ENCODE data around the gene ZNF512B.

The ZNF512B gene

DNA sequence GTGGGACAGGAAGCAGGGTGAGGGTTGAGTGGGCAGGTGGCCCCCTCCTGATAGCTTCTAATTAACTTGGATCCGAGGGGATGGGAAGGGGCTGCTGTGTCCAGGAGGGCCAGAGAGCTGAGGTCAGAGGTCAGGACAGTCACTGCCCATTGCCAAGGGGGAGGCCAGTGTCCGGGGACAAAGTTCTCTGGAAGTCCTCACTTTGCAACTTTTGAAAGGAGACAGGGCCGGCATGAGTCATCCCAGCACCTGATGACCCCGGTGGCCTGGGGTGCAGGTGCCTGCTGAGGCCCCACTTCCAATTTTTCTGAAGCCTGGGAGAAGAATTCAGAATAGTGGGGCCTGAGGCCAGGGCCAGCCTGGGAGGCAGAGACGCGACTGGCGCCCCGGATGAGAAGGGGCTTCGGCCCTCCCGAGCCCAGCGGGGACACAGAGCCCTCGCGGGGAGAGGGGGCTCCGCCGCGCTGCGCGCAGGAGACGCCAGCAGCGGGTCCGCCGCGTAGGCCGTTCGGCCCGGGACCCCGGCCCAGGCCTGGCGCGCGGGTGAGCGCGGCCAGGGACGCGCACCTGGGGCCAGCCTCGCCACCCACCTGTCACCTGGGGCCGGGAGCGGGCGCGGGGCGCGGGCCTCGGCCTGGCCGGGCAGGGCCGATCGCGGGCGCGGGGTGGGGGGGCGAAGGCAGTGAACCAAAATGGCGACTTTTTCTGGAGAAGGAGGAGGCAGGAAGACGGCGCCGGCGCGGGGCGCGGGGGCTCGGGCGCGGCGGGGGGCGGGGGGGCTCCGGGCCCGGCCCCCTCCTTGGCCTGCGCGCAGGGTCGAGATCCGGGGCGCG is 586 bp downstream of the ZNF512B start:
- Histone ChIP-seq H3K4me2 (ENCODE audit: low read depth, low read length, poor library complexity, severe bottlenecking) (peak overlapping the region; percentile 88), H3K9me3 (ENCODE audit: insufficient read depth, low read depth, low read length) (no peaks in the 10 kb centered on the region), H4K20me1 (ENCODE audit: insufficient read depth, low read length, poor library complexity, severe bottlenecking) (no peaks in the 10 kb centered on the region), H3K9me2 (replicated peaks; ENCODE audit: low read depth, low read length) (no peaks in the 10 kb centered on the region), H3K36me3 (ENCODE audit: insufficient read depth, low read length) (no peaks in the 10 kb centered on the region), H3K9ac (ENCODE audit: low read depth, low read length, poor library complexity, severe bottlenecking) (peak overlapping the region; percentile 91), H2AFZ (ENCODE audit: low read length) (no peak overlapping the region), H3K27me3 (ENCODE audit: insufficient read depth, low read length, poor library complexity, severe bottlenecking) (no peaks in the 10 kb centered on the region), H3F3A (ENCODE audit: low read depth) (no peaks in the 10 kb centered on the region), H3K4me1 (ENCODE audit: insufficient read depth, low read length, poor library complexity, severe bottlenecking) (peaks cover 20% of the 10 kb centered on the region), H3K4me3 (ENCODE audit: low read length, poor library complexity, severe bottlenecking) (peak overlapping the region; percentile 89), H3K79me2 (ENCODE audit: insufficient read depth, low read length) (peaks cover 11% of the 10 kb centered on the region; the same call in 1 of the 2 replicates)
- TF ChIP-seq EZH2phosphoT487 (IDR thresholded peaks at IDR 0.05; ENCODE audit: borderline replicate concordance) = no peak
- TF ChIP-seq, protein P1, sequence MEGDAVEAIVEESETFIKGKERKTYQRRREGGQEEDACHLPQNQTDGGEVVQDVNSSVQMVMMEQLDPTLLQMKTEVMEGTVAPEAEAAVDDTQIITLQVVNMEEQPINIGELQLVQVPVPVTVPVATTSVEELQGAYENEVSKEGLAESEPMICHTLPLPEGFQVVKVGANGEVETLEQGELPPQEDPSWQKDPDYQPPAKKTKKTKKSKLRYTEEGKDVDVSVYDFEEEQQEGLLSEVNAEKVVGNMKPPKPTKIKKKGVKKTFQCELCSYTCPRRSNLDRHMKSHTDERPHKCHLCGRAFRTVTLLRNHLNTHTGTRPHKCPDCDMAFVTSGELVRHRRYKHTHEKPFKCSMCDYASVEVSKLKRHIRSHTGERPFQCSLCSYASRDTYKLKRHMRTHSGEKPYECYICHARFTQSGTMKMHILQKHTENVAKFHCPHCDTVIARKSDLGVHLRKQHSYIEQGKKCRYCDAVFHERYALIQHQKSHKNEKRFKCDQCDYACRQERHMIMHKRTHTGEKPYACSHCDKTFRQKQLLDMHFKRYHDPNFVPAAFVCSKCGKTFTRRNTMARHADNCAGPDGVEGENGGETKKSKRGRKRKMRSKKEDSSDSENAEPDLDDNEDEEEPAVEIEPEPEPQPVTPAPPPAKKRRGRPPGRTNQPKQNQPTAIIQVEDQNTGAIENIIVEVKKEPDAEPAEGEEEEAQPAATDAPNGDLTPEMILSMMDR (conservative IDR thresholded peaks at IDR 0.05; ENCODE audit: low read length) = no peak

DNA sequence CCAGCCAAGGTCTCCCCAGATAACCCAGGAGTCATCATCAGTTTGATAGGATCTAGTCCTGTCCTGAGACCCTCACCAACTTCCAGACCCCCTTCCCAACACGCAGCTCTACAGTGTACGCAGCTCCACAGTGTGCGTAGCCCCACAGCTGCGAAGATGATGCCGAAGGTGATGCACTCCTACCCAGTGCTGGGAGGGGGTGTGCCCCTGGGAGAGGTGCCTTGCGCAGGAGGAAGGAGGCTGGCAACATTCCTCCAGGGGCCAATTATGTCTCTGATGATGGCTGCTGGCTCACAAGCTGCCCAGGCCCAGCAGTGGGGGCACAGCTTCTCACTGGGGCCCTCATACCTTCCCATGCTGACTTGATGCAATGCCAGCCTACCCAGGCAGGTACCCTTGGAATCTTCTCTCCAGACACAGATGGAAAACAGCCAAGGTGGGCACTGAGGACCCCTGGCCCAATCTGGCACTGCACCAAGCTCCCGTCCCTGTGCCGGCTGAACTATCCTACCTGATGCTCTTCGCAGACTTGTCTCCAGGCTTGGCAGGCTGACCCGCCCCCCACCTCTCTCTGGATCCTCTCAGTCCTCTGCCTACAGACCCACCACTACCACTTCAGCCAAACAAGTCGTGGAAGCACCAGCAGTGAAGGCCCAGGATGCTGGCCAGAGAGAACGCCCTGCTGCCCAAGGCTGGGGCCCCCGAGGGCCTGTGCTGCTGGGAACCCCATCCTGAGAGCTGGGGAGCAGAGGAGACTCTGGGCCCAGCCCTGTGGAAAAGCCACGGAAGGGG is 1.4 kb downstream of the ZNF512B start:
- peak overlapping the region; percentile 91 for H3K9ac ChIP-seq (ENCODE audit: low read depth, low read length, poor library complexity, severe bottlenecking)
- no peak for TF ChIP-seq EZH2phosphoT487 (IDR thresholded peaks at IDR 0.05; ENCODE audit: borderline replicate concordance)
- TF ChIP-seq, protein P1 (conservative IDR thresholded peaks at IDR 0.05; ENCODE audit: low read length) = no peak
- H3K9me2 ChIP-seq (replicated peaks; ENCODE audit: low read depth, low read length) = no peaks in the 10 kb centered on the region

DNA sequence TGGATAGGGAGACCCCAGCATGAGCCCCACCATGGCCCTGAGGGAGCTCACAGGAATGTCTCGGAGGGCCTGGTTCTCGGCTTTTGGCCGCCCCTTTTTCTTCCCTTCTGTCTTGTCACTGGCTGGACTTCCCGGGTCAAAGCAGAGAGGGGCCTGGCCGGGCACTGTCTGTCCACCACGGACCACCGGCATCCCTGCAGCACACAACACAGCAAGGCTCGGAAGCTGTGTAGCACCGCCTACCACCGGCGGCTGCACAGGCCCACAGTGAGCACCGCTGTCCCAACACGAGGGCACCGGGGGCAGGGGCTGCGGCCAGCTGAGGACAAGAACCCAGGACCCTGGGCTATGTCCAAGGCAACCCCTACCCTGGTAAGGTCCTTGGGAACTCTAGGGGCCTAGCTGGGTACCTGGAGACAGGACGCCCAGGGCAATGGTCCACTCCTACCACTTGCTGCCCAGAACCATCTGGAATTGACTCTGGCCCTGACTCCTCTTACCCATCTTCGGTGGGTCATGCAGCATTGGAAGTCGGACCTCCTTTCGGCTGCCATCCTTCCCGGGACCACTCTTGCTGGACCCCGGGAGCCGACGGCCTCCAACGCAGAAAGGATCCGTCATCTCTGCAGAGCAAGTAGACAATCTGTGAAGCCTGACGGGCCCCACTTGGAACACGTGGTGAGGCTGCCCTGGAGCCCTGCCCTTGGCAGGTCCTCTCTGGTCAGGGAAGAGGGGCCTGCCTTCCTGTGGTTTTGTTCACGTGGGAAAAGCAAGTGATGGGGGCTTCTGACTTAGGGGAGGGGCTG is 2.2 kb downstream of the ZNF512B start:
- TF ChIP-seq EZH2phosphoT487 (IDR thresholded peaks at IDR 0.05; ENCODE audit: borderline replicate concordance) = no peak
- TF ChIP-seq, protein P1 (conservative IDR thresholded peaks at IDR 0.05; ENCODE audit: low read length) = no peak
- H3K4me3 ChIP-seq (ENCODE audit: low read length, poor library complexity, severe bottlenecking) = no peak overlapping the region
- H3K9ac ChIP-seq (ENCODE audit: low read depth, low read length, poor library complexity, severe bottlenecking) = peak overlapping the region; percentile 91
- no peaks in the 10 kb centered on the region for H3F3A ChIP-seq (ENCODE audit: low read depth)
- no peaks in the 10 kb centered on the region for H3K27me3 ChIP-seq (ENCODE audit: insufficient read depth, low read length, poor library complexity, severe bottlenecking)
- no peaks in the 10 kb centered on the region for H4K20me1 ChIP-seq (ENCODE audit: insufficient read depth, low read length, poor library complexity, severe bottlenecking)
- H3K79me2 ChIP-seq (ENCODE audit: insufficient read depth, low read length) = peaks cover 11% of the 10 kb centered on the region; the same call in 1 of the 2 replicates
- no peak overlapping the region for H2AFZ ChIP-seq (ENCODE audit: low read length)
- no peaks in the 10 kb centered on the region for H3K9me2 ChIP-seq (replicated peaks; ENCODE audit: low read depth, low read length)
- H3K4me1 ChIP-seq (ENCODE audit: insufficient read depth, low read length, poor library complexity, severe bottlenecking) = peaks cover 20% of the 10 kb centered on the region
- H3K36me3 ChIP-seq (ENCODE audit: insufficient read depth, low read length) = no peaks in the 10 kb centered on the region
- H3K4me2 ChIP-seq (ENCODE audit: low read depth, low read length, poor library complexity, severe bottlenecking) = peak overlapping the region; percentile 88
- H3K9me3 ChIP-seq (ENCODE audit: insufficient read depth, low read depth, low read length) = no peaks in the 10 kb centered on the region

More for the DNA sequence above, 1.4 kb downstream of the ZNF512B start:
- no peaks in the 10 kb centered on the region for H3F3A ChIP-seq (ENCODE audit: low read depth)
- peak overlapping the region; percentile 89 for H3K4me3 ChIP-seq (ENCODE audit: low read length, poor library complexity, severe bottlenecking)
- H3K79me2 ChIP-seq (ENCODE audit: insufficient read depth, low read length) = peaks cover 11% of the 10 kb centered on the region; the same call in 1 of the 2 replicates
- peaks cover 20% of the 10 kb centered on the region for H3K4me1 ChIP-seq (ENCODE audit: insufficient read depth, low read length, poor library complexity, severe bottlenecking)
- H3K4me2 ChIP-seq (ENCODE audit: low read depth, low read length, poor library complexity, severe bottlenecking) = peak overlapping the region; percentile 88
- H3K36me3 ChIP-seq (ENCODE audit: insufficient read depth, low read length) = no peaks in the 10 kb centered on the region
- no peaks in the 10 kb centered on the region for H4K20me1 ChIP-seq (ENCODE audit: insufficient read depth, low read length, poor library complexity, severe bottlenecking)
- H3K9me3 ChIP-seq (ENCODE audit: insufficient read depth, low read depth, low read length) = no peaks in the 10 kb centered on the region
- no peak overlapping the region for H2AFZ ChIP-seq (ENCODE audit: low read length)
- no peaks in the 10 kb centered on the region for H3K27me3 ChIP-seq (ENCODE audit: insufficient read depth, low read length, poor library complexity, severe bottlenecking)

All from Loucy (cell line).